Stimulated activated CD8-positive, alpha-beta memory T cell treated with anti-CD3 and anti-CD28 coated beads, Interleukin-4, amount 100 ng/mL, for 1 hour (primary cell): ENCODE results near the gene SLC43A1.

Experiments used
- DNase-seq, 2 donors: peaks; one replicate each; pipeline ENCODE4 v3.0.0-alpha.2; 2020; ENCODE audit warnings: low read depth in 2 of 2, low spot score in 1 of 2

The SLC43A1 gene

GRCh38 chr11:57529012-57529411 is 13.5 kb upstream of the SLC43A1 start:
- no peak for DNase-seq

- DNase-seq, result peak; percentile 55 to 61
Observed at GRCh38 chr11:57527056-57527631, 11.6 kb upstream of the SLC43A1 start.

- DNase-seq, result no peak
Observed at GRCh38 chr11:57523419-57523818, 7.9 kb upstream of the SLC43A1 start.

- no peak for DNase-seq
Observed at GRCh38 chr11:57521116-57521515, 5.6 kb upstream of the SLC43A1 start.

- DNase-seq, result no peak
Observed at GRCh38 chr11:57516061-57516443, 550 bp upstream of the SLC43A1 start.

- DNase-seq, result no peak
Observed at GRCh38 chr11:57514538-57515331, 767 bp downstream of the SLC43A1 start.

GRCh38 chr11:57513911-57514537 is 1.5 kb downstream of the SLC43A1 start:
- no peak for DNase-seq

- DNase-seq, result no peak
Observed at GRCh38 chr11:57513452-57513795, 2.1 kb downstream of the SLC43A1 start.

- no peak for DNase-seq
Observed at GRCh38 chr11:57512646-57513451, 2.7 kb downstream of the SLC43A1 start.

GRCh38 chr11:57511741-57512430 is 3.6 kb downstream of the SLC43A1 start:
- DNase-seq, result no peak

GRCh38 chr11:57508341-57509170 is 6.9 kb downstream of the SLC43A1 start:
- no peak for DNase-seq

- DNase-seq, result no peak
Observed at GRCh38 chr11:57506522-57506921, 9.0 kb downstream of the SLC43A1 start.

- DNase-seq, result no peak
Observed at GRCh38 chr11:57504511-57504910, 11.0 kb downstream of the SLC43A1 start.

- no peak for DNase-seq
Observed at GRCh38 chr11:57502870-57503269, 12.6 kb downstream of the SLC43A1 start.

- no peak for DNase-seq
Observed at GRCh38 chr11:57502376-57502775, 13.1 kb downstream of the SLC43A1 start.

GRCh38 chr11:57501953-57502352 is 13.5 kb downstream of the SLC43A1 start:
- no peak for DNase-seq

GRCh38 chr11:57500926-57501325 is 14.6 kb downstream of the SLC43A1 start:
- no peak for DNase-seq

GRCh38 chr11:57500515-57500914 is 15.0 kb downstream of the SLC43A1 start:
- no peak for DNase-seq

- DNase-seq, result no peak
Observed at GRCh38 chr11:57499983-57500461, 15.5 kb downstream of the SLC43A1 start.

GRCh38 chr11:57499413-57499982 is 16.0 kb downstream of the SLC43A1 start:
- DNase-seq, result no peak
